Mesenchymal stem cell (in vitro differentiated cells and primary cell): ENCODE results near the gene KDM7A.

Experiments used
- DNase-seq: peaks from one replicate; pipeline ENCODE4 v3.0.0-alpha.2; 2013
- H2AFZ ChIP-seq: one replicate; pipeline ENCODE4 v1.6.1; 2013; ENCODE audit warnings: low read depth, mild to moderate bottlenecking, control low read depth, inconsistent platforms, low read length, moderate library complexity
- H2AK5ac ChIP-seq: 2 replicates; pipeline ENCODE4 v1.6.1; 2013; ENCODE audit warnings: low read length, moderate library complexity, mild to moderate bottlenecking, inconsistent platforms; ENCODE audit not compliant: severe bottlenecking
- H2BK120ac ChIP-seq: one replicate; pipeline ENCODE4 v1.6.1; 2013; ENCODE audit warnings: low read depth, mild to moderate bottlenecking, inconsistent platforms, low read length, moderate library complexity
- H2BK12ac ChIP-seq, 2 experiments: one replicate each; pipeline ENCODE4 v1.6.1; 2013; ENCODE audit warnings: inconsistent platforms in 2 of 2, low read length in 2 of 2, mild to moderate bottlenecking in 2 of 2, moderate library complexity in 2 of 2, control low read depth in 1 of 2
- H2BK15ac ChIP-seq: one replicate; pipeline ENCODE4 v1.6.1; 2013; ENCODE audit warnings: mild to moderate bottlenecking, low read depth, inconsistent platforms; ENCODE audit not compliant: poor library complexity, severe bottlenecking
- H2BK5ac ChIP-seq: 2 replicates; pipeline ENCODE4 v1.6.1; 2013; ENCODE audit warnings: low read depth, mild to moderate bottlenecking, low read length, control low read depth, inconsistent platforms; ENCODE audit not compliant: poor library complexity, severe bottlenecking
- H3K14ac ChIP-seq, 2 experiments: one replicate each; pipeline ENCODE4 v1.6.1; 2013; ENCODE audit warnings: inconsistent platforms in 2 of 2, low read length in 2 of 2, control low read depth in 1 of 2, mild to moderate bottlenecking in 1 of 2, moderate library complexity in 1 of 2
- H3K18ac ChIP-seq, 2 experiments: one replicate each; pipeline ENCODE4 v1.6.1; 2013; ENCODE audit warnings: inconsistent platforms in 2 of 2, low read length in 2 of 2, control low read depth in 1 of 2, low read depth in 1 of 2, mild to moderate bottlenecking in 1 of 2
- H3K23ac ChIP-seq, 2 experiments: one replicate each; pipeline ENCODE4 v1.6.1; 2013; ENCODE audit warnings: inconsistent platforms in 2 of 2, low read length in 2 of 2, mild to moderate bottlenecking in 2 of 2, moderate library complexity in 2 of 2, control low read depth in 1 of 2
- H3K27ac ChIP-seq: 2 replicates; pipeline ENCODE4 v1.5.1; 2013; ENCODE audit warnings: mild to moderate bottlenecking, moderate library complexity, low read length, control low read depth, inconsistent platforms; ENCODE audit not compliant: poor library complexity, severe bottlenecking
- H3K27me3 ChIP-seq, 2 experiments: 2 replicates each; pipeline versions ENCODE4 v1.6.1 to v1.7.0; 2013; ENCODE audit warnings: low read length in 2 of 2, mild to moderate bottlenecking in 2 of 2, moderate library complexity in 2 of 2, control low read depth in 1 of 2, inconsistent platforms in 1 of 2; ENCODE audit not compliant: control insufficient read depth in 1 of 2, insufficient read depth in 1 of 2
- H3K36me3 ChIP-seq, 2 experiments: 2 replicates each; pipeline versions ENCODE4 v1.6.1 to v1.7.0; 2013; ENCODE audit warnings: low read length in 2 of 2, control low read depth in 1 of 2, inconsistent platforms in 1 of 2, low read depth in 1 of 2, mild to moderate bottlenecking in 1 of 2; ENCODE audit not compliant: insufficient read depth in 2 of 2, control insufficient read depth in 1 of 2
- H3K4ac ChIP-seq, 2 experiments: one replicate each; pipeline ENCODE4 v1.6.1; 2013; ENCODE audit warnings: inconsistent platforms in 2 of 2, low read length in 2 of 2, mild to moderate bottlenecking in 2 of 2, moderate library complexity in 2 of 2, control low read depth in 1 of 2, low read depth in 1 of 2
- H3K4me1 ChIP-seq: 2 replicates; pipeline ENCODE4 v1.6.1; 2013; ENCODE audit warnings: low read depth, low read length, control low read depth; ENCODE audit not compliant: control insufficient read depth, insufficient read depth
- H3K4me2 ChIP-seq: 2 replicates; pipeline ENCODE4 v1.6.1; 2013; ENCODE audit warnings: low read length, mild to moderate bottlenecking, inconsistent platforms; ENCODE audit not compliant: poor library complexity, severe bottlenecking
- H3K4me3 ChIP-seq, 2 experiments: 2 replicates each; pipeline versions ENCODE4 v1.5.1 to v1.7.0; 2013; ENCODE audit warnings: low read length in 2 of 2, mild to moderate bottlenecking in 2 of 2, control low read depth in 1 of 2, low read depth in 1 of 2; ENCODE audit not compliant: insufficient read depth in 1 of 2
- H3K79me1 ChIP-seq: replicated peaks from 2 replicates; pipeline ENCODE4 v1.6.1; 2013; ENCODE audit warnings: mild to moderate bottlenecking, control low read depth, low read length, inconsistent platforms; ENCODE audit not compliant: poor library complexity, severe bottlenecking
- H3K9ac ChIP-seq: 2 replicates; pipeline ENCODE4 v1.7.0; 2013; ENCODE audit warnings: mild to moderate bottlenecking, low read length, moderate library complexity
- H3K9me3 ChIP-seq: 2 replicates; pipeline ENCODE4 v1.7.0; 2013; ENCODE audit warnings: mild to moderate bottlenecking, low read length; ENCODE audit not compliant: control insufficient read depth
- H4K8ac ChIP-seq: one replicate; pipeline ENCODE4 v1.6.1; 2013; ENCODE audit warnings: inconsistent platforms, mild to moderate bottlenecking, low read length, moderate library complexity
- H4K91ac ChIP-seq: one replicate; pipeline ENCODE4 v1.6.1; 2013; ENCODE audit warnings: mild to moderate bottlenecking, low read length, inconsistent platforms
- WGBS: methylation state at CpG from one replicate; pipeline ENCODE4 v1.1.7; 2013; ENCODE audit warnings: mixed read lengths; 5-methylcytosine and 5-hydroxymethylcytosine counted together

The KDM7A gene

GRCh38 chr7:140053812-140054539 is 122.8 kb downstream of the KDM7A start:
- no peak overlapping the region for H2BK15ac ChIP-seq
- H4K8ac ChIP-seq = no peak overlapping the region
- peaks cover 4 to 43% of the 10 kb centered on the region in 2 experiments for H3K36me3 ChIP-seq
- H2AK5ac ChIP-seq = no peak overlapping the region
- no peak overlapping the region for H3K18ac ChIP-seq
- peaks cover 22% of the 10 kb centered on the region for H3K79me1 ChIP-seq
- no peak overlapping the region for H2BK12ac ChIP-seq
- H3K27me3 ChIP-seq = no peaks in the 10 kb centered on the region
- peaks cover 2% of the 10 kb centered on the region for H3K4me1 ChIP-seq
- H3K9ac ChIP-seq = no peak overlapping the region
- DNase-seq = no peak
- H3K9me3 ChIP-seq = no peaks in the 10 kb centered on the region
- no peak overlapping the region for H4K91ac ChIP-seq
- no peak overlapping the region for H3K27ac ChIP-seq
- H3K4me2 ChIP-seq = no peak overlapping the region
- WGBS = 98% methylated on average over 2 of the region's 3 CpGs
- H3K23ac ChIP-seq = no peak overlapping the region
- H3K14ac ChIP-seq = no peak overlapping the region
- no peak overlapping the region for H2AFZ ChIP-seq
- no peak overlapping the region for H2BK120ac ChIP-seq
- H3K4ac ChIP-seq = no peak overlapping the region
- H2BK5ac ChIP-seq = no peak overlapping the region
- no peak overlapping the region for H3K4me3 ChIP-seq

- H2AFZ ChIP-seq = no peak overlapping the region
- H3K4ac ChIP-seq = no peak overlapping the region
- DNase-seq = no peak
- no peak overlapping the region for H2BK12ac ChIP-seq
- no peak overlapping the region for H2BK5ac ChIP-seq
- H3K9me3 ChIP-seq = no peaks in the 10 kb centered on the region
- no peak overlapping the region for H3K23ac ChIP-seq
- H3K4me2 ChIP-seq = no peak overlapping the region
- H2AK5ac ChIP-seq = no peak overlapping the region
- H4K91ac ChIP-seq = no peak overlapping the region
- no peak overlapping the region for H3K9ac ChIP-seq
- H4K8ac ChIP-seq = no peak overlapping the region
- no peak overlapping the region for H3K14ac ChIP-seq
- peaks cover 0 to 45% of the 10 kb centered on the region in 2 experiments for H3K36me3 ChIP-seq
- H2BK120ac ChIP-seq = no peak overlapping the region
- peaks cover 17% of the 10 kb centered on the region for H3K79me1 ChIP-seq
- H3K27me3 ChIP-seq = no peaks in the 10 kb centered on the region
- peaks cover 2% of the 10 kb centered on the region for H3K4me1 ChIP-seq
- H3K18ac ChIP-seq = no peak overlapping the region
- H3K27ac ChIP-seq = no peak overlapping the region
- H2BK15ac ChIP-seq = no peak overlapping the region
- no peak overlapping the region for H3K4me3 ChIP-seq
Measured at GRCh38 chr7:140051820-140052219, 125.0 kb downstream of the KDM7A start.

GRCh38 chr7:140050100-140050499 is 126.7 kb downstream of the KDM7A start:
- H3K4ac ChIP-seq = no peak overlapping the region
- no peak overlapping the region for H3K18ac ChIP-seq
- no peak overlapping the region for H3K4me2 ChIP-seq
- H3K79me1 ChIP-seq = peaks cover 11% of the 10 kb centered on the region
- H3K36me3 ChIP-seq = peaks cover 0 to 45% of the 10 kb centered on the region in 2 experiments
- no peak overlapping the region for H2BK120ac ChIP-seq
- no peak overlapping the region for H3K23ac ChIP-seq
- 93% methylated on average over 3 of the region's 3 CpGs for WGBS
- no peak overlapping the region for H4K8ac ChIP-seq
- DNase-seq = no peak
- H2BK15ac ChIP-seq = no peak overlapping the region
- no peak overlapping the region for H4K91ac ChIP-seq
- no peak overlapping the region for H3K27ac ChIP-seq
- H3K9ac ChIP-seq = no peak overlapping the region
- H3K4me3 ChIP-seq = no peak overlapping the region
- H2AK5ac ChIP-seq = no peak overlapping the region
- H3K14ac ChIP-seq = no peak overlapping the region
- no peak overlapping the region for H2BK5ac ChIP-seq
- no peaks in the 10 kb centered on the region for H3K9me3 ChIP-seq
- no peaks in the 10 kb centered on the region for H3K27me3 ChIP-seq
- H3K4me1 ChIP-seq = peaks cover 4% of the 10 kb centered on the region
- no peak overlapping the region for H2BK12ac ChIP-seq
- no peak overlapping the region for H2AFZ ChIP-seq

- H4K91ac ChIP-seq = no peak overlapping the region
- peaks cover 0 to 47% of the 10 kb centered on the region in 2 experiments for H3K36me3 ChIP-seq
- H2BK12ac ChIP-seq = no peak overlapping the region
- no peak overlapping the region for H3K4me3 ChIP-seq
- peak overlapping the region in 1 of 2 experiments; percentile 64 for H3K23ac ChIP-seq
- H4K8ac ChIP-seq = no peak overlapping the region
- H3K9ac ChIP-seq = no peak overlapping the region
- no peaks in the 10 kb centered on the region for H3K9me3 ChIP-seq
- no peak overlapping the region for H2BK15ac ChIP-seq
- H3K14ac ChIP-seq = no peak overlapping the region
- H2AK5ac ChIP-seq = no peak overlapping the region
- DNase-seq = no peak
- no peak overlapping the region for H3K4me2 ChIP-seq
- H3K4me1 ChIP-seq = peaks cover 4% of the 10 kb centered on the region
- H2AFZ ChIP-seq = no peak overlapping the region
- no peak overlapping the region for H3K4ac ChIP-seq
- H2BK120ac ChIP-seq = no peak overlapping the region
- H3K27me3 ChIP-seq = no peaks in the 10 kb centered on the region
- no peak overlapping the region for H2BK5ac ChIP-seq
- peaks cover 11% of the 10 kb centered on the region for H3K79me1 ChIP-seq
- H3K27ac ChIP-seq = no peak overlapping the region
- WGBS = 72% methylated on average over 5 of the region's 5 CpGs
- H3K18ac ChIP-seq = no peak overlapping the region
Measured at GRCh38 chr7:140049339-140050024, 127.3 kb downstream of the KDM7A start.
